ENCODE measurements around the gene FAM210B. TPM values are rescaled to one million over a fixed set of nuclear protein-coding genes. Genes with fewer than 3 reads are reported as not detected.

The FAM210B gene
- total and polyA plus RNA-seq, 2 of the 13 experiments (the other 11 are each of a cell fraction or from before 2014, with no cell fraction given) = 75.9 to 107 TPM

- TF ChIP-seq ZGPAT (CRISPR knock-in tag; IDR thresholded peaks at IDR 0.05) (peak; percentile 9; the same call in 1 of the 2 replicates), NRL (CRISPR knock-in tag; IDR thresholded peaks at IDR 0.05; ENCODE audit: borderline replicate concordance) (no peak), HMGXB3 (CRISPR knock-in tag; IDR thresholded peaks at IDR 0.05; ENCODE audit: borderline replicate concordance) (0 out of 2 replicates have a peak, but pooled peaks have one; percentile 39), EP300 (IDR thresholded peaks at IDR 0.05; ENCODE audit: low read depth in 2 of 2, low read length in 2 of 2) (peak in 1 of 2 experiments; percentile 24; a peak in 1 of 4 replicates), EP300 (CRISPR knock-in tag; IDR thresholded peaks at IDR 0.05; ENCODE audit: borderline replicate concordance) (no peak), THYN1 (CRISPR knock-in tag; IDR thresholded peaks at IDR 0.05; ENCODE audit: borderline replicate concordance, low read depth) (no peak), SOX13 (IDR thresholded peaks at IDR 0.05) (no peak), SOX13 (CRISPR knock-in tag; conservative IDR thresholded peaks at IDR 0.05 in 1 of 2, IDR thresholded peaks at IDR 0.05 in 1 of 2) (0 out of 4 replicates have a peak, but pooled peaks of 1 of the 2 experiments have one; percentile 0), ZNF30 (CRISPR knock-in tag; IDR thresholded peaks at IDR 0.05) (no peak), ZNF761 (CRISPR knock-in tag; conservative IDR thresholded peaks at IDR 0.05) (no peak), BRF2 (CRISPR knock-in tag; IDR thresholded peaks at IDR 0.05) (no peak), IKZF1 (IDR thresholded peaks at IDR 0.05) (no peak), HBP1 (CRISPR knock-in tag; IDR thresholded peaks at IDR 0.05; ENCODE audit: low read depth) (peak; percentile 10; the same call in 1 of the 2 replicates), YY1 (IDR thresholded peaks at IDR 0.05; ENCODE audit: insufficient read depth, insufficient replicate concordance, low read depth, low read length) (peak; percentile 66), TBL1XR1 (IDR thresholded peaks at IDR 0.05; ENCODE audit: borderline replicate concordance, low read length, partially characterized antibody) (peak; percentile 17), BCL3 (CRISPR knock-in tag; IDR thresholded peaks at IDR 0.05) (peak; percentile 35; the same call in 1 of the 2 replicates), GLMP (CRISPR knock-in tag; IDR thresholded peaks at IDR 0.05; ENCODE audit: borderline replicate concordance) (no peak)
Observed at GRCh38 chr20:56358600-56359211, at the start of gene FAM210B (continued).
